GM12875 (cell line): ENCODE measurements around the gene PGAM1.

Experiments
- H3K4me3 ChIP-seq: one replicate; pipeline ENCODE4 v1.5.1; 2011; ENCODE audit warnings: low read depth, low read length, control low read depth
- CTCF ChIP-seq: IDR thresholded peaks from 2 replicates; pipeline ENCODE4 v1.5.1; 2011; ENCODE audit warnings: low read depth, mild to moderate bottlenecking, control low read depth, inconsistent platforms, low read length, moderate library complexity, borderline replicate concordance; ENCODE audit not compliant: insufficient read depth

The PGAM1 gene

GRCh38 chr10:97456686-97457065, 30.7 kb downstream of the PGAM1 start:
- no peak for TF ChIP-seq CTCF
- H3K4me3 ChIP-seq, result no peak overlapping the region

GRCh38 chr10:97459111-97459510, 33.1 kb downstream of the PGAM1 start:
- TF ChIP-seq CTCF, result no peak
- no peak overlapping the region for H3K4me3 ChIP-seq

- H3K4me3 ChIP-seq, result no peak overlapping the region
- no peak for TF ChIP-seq CTCF
Measured at GRCh38 chr10:97459933-97460332, 33.9 kb downstream of the PGAM1 start.

GRCh38 chr10:97462309-97462708, 36.3 kb downstream of the PGAM1 start:
- H3K4me3 ChIP-seq, result no peak overlapping the region
- no peak for TF ChIP-seq CTCF

GRCh38 chr10:97463363-97464132, 37.6 kb downstream of the PGAM1 start:
- peak; percentile 73 for TF ChIP-seq CTCF
- H3K4me3 ChIP-seq, result no peak overlapping the region

- no peak for TF ChIP-seq CTCF
- no peak overlapping the region for H3K4me3 ChIP-seq
Measured at GRCh38 chr10:97464226-97464625, 38.2 kb downstream of the PGAM1 start.

- no peak overlapping the region for H3K4me3 ChIP-seq
- TF ChIP-seq CTCF, result no peak
Measured at GRCh38 chr10:97465982-97466381, 40.0 kb downstream of the PGAM1 start.
